Peyer's patch (tissue), 4 donors: ENCODE measurements around the gene MCTP2. TPM values are rescaled to one million over a fixed set of nuclear protein-coding genes. Genes with fewer than 3 reads are reported as not detected.

Source experiments
- DNase-seq, 3 donors: peaks; one replicate each; pipeline ENCODE4 v3.0.0-alpha.2; 2017 to 2019
- H3K27ac ChIP-seq, 4 donors: fragments of 200-600 bp; sonication (generic); one replicate each; pipeline ENCODE4 v1.5.1; 2016 to 2019
- H3K27me3 ChIP-seq, 2 donors: fragments of 200-600 bp; sonication (generic); one replicate each; pipeline ENCODE4 v1.5.1; 2019
- H3K36me3 ChIP-seq, 3 donors: fragments of 200-600 bp; sonication (generic); one replicate each; pipeline ENCODE4 v1.5.1; 2016 to 2019
- H3K4me1 ChIP-seq, 4 donors: fragments of 200-600 bp; sonication (generic); one replicate each; pipeline ENCODE4 v1.5.1; 2016 to 2019
- H3K4me3 ChIP-seq, 4 donors: fragments of 200-600 bp; sonication (generic); 1 replicate in 3 of 4; 2 replicates in 1 of 4; pipeline ENCODE4 v1.5.1; 2016 to 2019; ENCODE audit warnings: mild to moderate bottlenecking in 1 of 4
- H3K9me3 ChIP-seq, 4 donors: fragments of 200-600 bp; sonication (generic); one replicate each; pipeline ENCODE4 v1.5.1; 2016 to 2019; ENCODE audit warnings: mild to moderate bottlenecking in 1 of 4
- CTCF ChIP-seq, 6 experiments: fragments of 450-650 bp in 4 of 6; fragments of 200-600 bp in 2 of 6; sonication (generic) in 1 of 6; IDR thresholded peaks; one replicate each; pipeline ENCODE4 v1.5.1; 2017 to 2019; ENCODE audit warnings: antibody characterized with exemption in 6 of 6, mild to moderate bottlenecking in 3 of 6, moderate library complexity in 1 of 6
- POLR2A ChIP-seq, 2 donors: fragments of 450-650 bp; IDR thresholded peaks; one replicate each; pipeline ENCODE4 v1.5.1; 2017; ENCODE audit warnings: antibody characterized with exemption in 2 of 2, mild to moderate bottlenecking in 2 of 2, moderate library complexity in 2 of 2
- total RNA-seq, 4 donors: library from RNA; depleted of rRNA; stranded (reverse); fragments of >200 nt; gene quantifications; one replicate each; pipeline ENCODE4 v1.1.0, GENCODE V29; 2016

MCTP2 gene
- total RNA-seq, 4 donors from 2014 or later = 40.8 to 241 (median 74.0) TPM

- TF ChIP-seq CTCF (IDR thresholded peaks at IDR 0.05) (no peak), POLR2A (IDR thresholded peaks at IDR 0.05) (no peak)
- DNase-seq = no peak
- H3K9me3 ChIP-seq = no peaks in the 10 kb centered on the region
- peak overlapping the region in 1 of 4 donors; percentile 8 for H3K27ac ChIP-seq
- H3K4me1 ChIP-seq = peaks cover 0 to 7% (median 0%) of the 10 kb centered on the region in 4 donors
- H3K27me3 ChIP-seq = no peaks in the 10 kb centered on the region
- no peak overlapping the region for H3K4me3 ChIP-seq
- no peaks in the 10 kb centered on the region for H3K36me3 ChIP-seq
These were observed 41.0 kb downstream of the MCTP2 start for GRCh38 chr15:94272251-94272898.

GRCh38 chr15:94273826-94274225 lies 42.5 kb downstream of the MCTP2 start:
- TF ChIP-seq CTCF (IDR thresholded peaks at IDR 0.05) (no peak), POLR2A (IDR thresholded peaks at IDR 0.05) (no peak)
- no peak for DNase-seq
- Histone ChIP-seq H3K27ac (no peak overlapping the region), H3K4me3 (no peak overlapping the region), H3K9me3 (no peaks in the 10 kb centered on the region), H3K27me3 (no peaks in the 10 kb centered on the region), H3K4me1 (peaks cover 0 to 7% (median 0%) of the 10 kb centered on the region in 4 donors), H3K36me3 (no peaks in the 10 kb centered on the region)

- H3K27ac ChIP-seq = no peak overlapping the region
- H3K9me3 ChIP-seq = no peaks in the 10 kb centered on the region
- no peaks in the 10 kb centered on the region for H3K36me3 ChIP-seq
- peaks cover 0 to 7% (median 0%) of the 10 kb centered on the region in 4 donors for H3K4me1 ChIP-seq
- TF ChIP-seq POLR2A (IDR thresholded peaks at IDR 0.05) (no peak), CTCF (IDR thresholded peaks at IDR 0.05) (no peak)
- DNase-seq = no peak
- no peak overlapping the region for H3K4me3 ChIP-seq
- H3K27me3 ChIP-seq = no peaks in the 10 kb centered on the region
These were observed 43.4 kb downstream of the MCTP2 start for GRCh38 chr15:94274745-94275144.

GRCh38 chr15:94277485-94277884 lies 46.1 kb downstream of the MCTP2 start:
- Histone ChIP-seq H3K4me3 (no peak overlapping the region), H3K27me3 (no peaks in the 10 kb centered on the region), H3K4me1 (peaks cover 0 to 2% (median 0%) of the 10 kb centered on the region in 4 donors), H3K27ac (no peak overlapping the region), H3K9me3 (no peaks in the 10 kb centered on the region), H3K36me3 (no peaks in the 10 kb centered on the region)
- TF ChIP-seq POLR2A (IDR thresholded peaks at IDR 0.05) = no peak
- no peak for DNase-seq

- no peak for TF ChIP-seq CTCF (IDR thresholded peaks at IDR 0.05)
- no peak for TF ChIP-seq POLR2A (IDR thresholded peaks at IDR 0.05)
- Histone ChIP-seq H3K4me1 (no peaks in the 10 kb centered on the region), H3K4me3 (no peak overlapping the region), H3K27me3 (no peaks in the 10 kb centered on the region), H3K9me3 (no peaks in the 10 kb centered on the region), H3K36me3 (no peaks in the 10 kb centered on the region), H3K27ac (no peak overlapping the region)
- DNase-seq = no peak
These were observed 48.4 kb downstream of the MCTP2 start for GRCh38 chr15:94279736-94280135.

- TF ChIP-seq CTCF (IDR thresholded peaks at IDR 0.05) = no peak
- no peak for TF ChIP-seq POLR2A (IDR thresholded peaks at IDR 0.05)
- H3K36me3 ChIP-seq = no peaks in the 10 kb centered on the region
- H3K9me3 ChIP-seq = no peaks in the 10 kb centered on the region
- H3K27ac ChIP-seq = no peak overlapping the region
- H3K27me3 ChIP-seq = no peaks in the 10 kb centered on the region
- H3K4me1 ChIP-seq = no peaks in the 10 kb centered on the region
- no peak overlapping the region for H3K4me3 ChIP-seq
- DNase-seq = no peak
These were observed 48.9 kb downstream of the MCTP2 start for GRCh38 chr15:94280301-94280700.
